Right kidney (tissue), 1 donor: ENCODE results near the gene MYRFL.

ENCODE experiments used
- DNase-seq: peaks from one replicate; pipeline ENCODE4 v3.0.0-alpha.2; 2016

MYRFL gene

GRCh38 chr12:69932676-69933552, 107.9 kb downstream of the MYRFL start:
- DNase-seq: peak; percentile 6

- DNase-seq: no peak
Observed at GRCh38 chr12:69934011-69934410, 109.0 kb downstream of the MYRFL start.

GRCh38 chr12:69935651-69936100, 110.6 kb downstream of the MYRFL start:
- peak; percentile 11 for DNase-seq

- peak; percentile 4 for DNase-seq
Observed at GRCh38 chr12:69936214-69936731, 111.2 kb downstream of the MYRFL start.

- DNase-seq: no peak
Observed at GRCh38 chr12:69936766-69937165, 111.7 kb downstream of the MYRFL start.

- no peak for DNase-seq
Observed at GRCh38 chr12:69947123-69947522, 122.1 kb downstream of the MYRFL start.

- DNase-seq: no peak
Observed at GRCh38 chr12:69947897-69948296, 122.9 kb downstream of the MYRFL start.

GRCh38 chr12:69948851-69949250, 123.8 kb downstream of the MYRFL start:
- no peak for DNase-seq

GRCh38 chr12:69949311-69950002, 124.4 kb downstream of the MYRFL start:
- no peak for DNase-seq

- DNase-seq: no peak
Observed at GRCh38 chr12:69951108-69951507, 126.1 kb downstream of the MYRFL start.

- DNase-seq: no peak
Observed at GRCh38 chr12:69952890-69953289, 127.9 kb downstream of the MYRFL start.

- no peak for DNase-seq
Observed at GRCh38 chr12:69961246-69961645, 136.2 kb downstream of the MYRFL start.

GRCh38 chr12:69966409-69966808, 141.4 kb downstream of the MYRFL start:
- no peak for DNase-seq

- DNase-seq: no peak
Observed at GRCh38 chr12:69966839-69967238, 141.8 kb downstream of the MYRFL start.

- no peak for DNase-seq
Observed at GRCh38 chr12:69969011-69969410, 144.0 kb downstream of the MYRFL start.

- no peak for DNase-seq
Observed at GRCh38 chr12:69972136-69972535, 147.1 kb downstream of the MYRFL start.

- no peak for DNase-seq
Observed at GRCh38 chr12:69978020-69978419, 153.0 kb downstream of the MYRFL start.

GRCh38 chr12:69981881-69982475, 157.0 kb downstream of the MYRFL start:
- DNase-seq: no peak

GRCh38 chr12:69984241-69984640, 159.2 kb downstream of the MYRFL start:
- DNase-seq: no peak

GRCh38 chr12:69985656-69986055, 160.6 kb downstream of the MYRFL start:
- no peak for DNase-seq

- no peak for DNase-seq
Observed at GRCh38 chr12:69986114-69986513, 161.1 kb downstream of the MYRFL start.

GRCh38 chr12:69987579-69988091, 162.6 kb downstream of the MYRFL start:
- DNase-seq: peak; percentile 43
